ENCODE results near the gene HID1. TPM values are rescaled to one million over a fixed set of nuclear protein-coding genes. Genes with fewer than 3 reads are reported as not detected.

Gene HID1
- total and polyA plus RNA-seq, 9 of the 15 experiments (the other 6 are each of a cell fraction or from before 2014, with no cell fraction given) = 0.14 to 2.1 (median 0.54) TPM; not detected in 2

GRCh38 chr17:74972107-74972972 is at the start of gene HID1 (continued):
- 0 out of 2 replicates have a peak, but pooled peaks have one; percentile 43 for TF ChIP-seq ZFX (CRISPR knock-in tag; IDR thresholded peaks at IDR 0.05)
- no peak for TF ChIP-seq ETS2 (tag; IDR thresholded peaks at IDR 0.05; ENCODE audit: borderline replicate concordance, poor library complexity, severe bottlenecking)
- 0 out of 2 replicates have a peak, but pooled peaks have one; percentile 8 for TF ChIP-seq BHLHE40 (IDR thresholded peaks at IDR 0.05; ENCODE audit: low read length)
- no peak for TF ChIP-seq ZNF318 (IDR thresholded peaks at IDR 0.05; ENCODE audit: borderline replicate concordance in 1 of 2, low read depth in 1 of 2)
- peak; percentile 59 for TF ChIP-seq POLR2G (IDR thresholded peaks at IDR 0.05; ENCODE audit: low read depth, low read length)
- TF ChIP-seq VEZF1 (CRISPR knock-in tag; IDR thresholded peaks at IDR 0.05) = peak; percentile 56; the same call in 1 of the 2 replicates
- TF ChIP-seq ZBTB7A (IDR thresholded peaks at IDR 0.05; ENCODE audit: borderline replicate concordance, control insufficient read depth, low read depth, low read length) = peak; percentile 79; the same call in 1 of the 2 replicates
- TF ChIP-seq, protein P1, sequence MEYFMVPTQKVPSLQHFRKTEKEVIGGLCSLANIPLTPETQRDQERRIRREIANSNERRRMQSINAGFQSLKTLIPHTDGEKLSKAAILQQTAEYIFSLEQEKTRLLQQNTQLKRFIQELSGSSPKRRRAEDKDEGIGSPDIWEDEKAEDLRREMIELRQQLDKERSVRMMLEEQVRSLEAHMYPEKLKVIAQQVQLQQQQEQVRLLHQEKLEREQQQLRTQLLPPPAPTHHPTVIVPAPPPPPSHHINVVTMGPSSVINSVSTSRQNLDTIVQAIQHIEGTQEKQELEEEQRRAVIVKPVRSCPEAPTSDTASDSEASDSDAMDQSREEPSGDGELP (CRISPR knock-in tag; IDR thresholded peaks at IDR 0.05; ENCODE audit: borderline replicate concordance) = peak; percentile 38; the same call in 1 of the 2 replicates
- TF ChIP-seq RBFOX2 (IDR thresholded peaks at IDR 0.05; ENCODE audit: low read depth, low read length) = peak; percentile 47
- TF ChIP-seq KDM4B (IDR thresholded peaks at IDR 0.05; ENCODE audit: borderline replicate concordance in 2 of 2, low read depth in 1 of 2) = no peak
- TF ChIP-seq GABPB1 (CRISPR knock-in tag; IDR thresholded peaks at IDR 0.05) = peak; percentile 47; the same call in 1 of the 2 replicates
- TF ChIP-seq MAZ (CRISPR knock-in tag; conservative IDR thresholded peaks at IDR 0.05 in 1 of 2, IDR thresholded peaks at IDR 0.05 in 1 of 2) = peak in 1 of 2 experiments; percentile 47; a peak in 1 of 4 replicates
- TF ChIP-seq CREM (IDR thresholded peaks at IDR 0.05; ENCODE audit: low read depth) = 0 out of 2 replicates have a peak, but pooled peaks have one; percentile 1
- peak; percentile 22; the same call in 1 of the 2 replicates for TF ChIP-seq PHF8 (IDR thresholded peaks at IDR 0.05; ENCODE audit: borderline replicate concordance, low read length)
